Uterus (tissue), 2 donors: ENCODE measurements around the gene RGS6.

Source experiments
- CTCF ChIP-seq, 4 experiments: fragments of 200-600 bp in 2 of 4; fragments of 450-650 bp in 2 of 4; sonication (generic) in 2 of 4; IDR thresholded peaks; one replicate each; pipeline ENCODE4 v1.5.1; 2016 to 2019; ENCODE audit warnings: antibody characterized with exemption in 4 of 4, mild to moderate bottlenecking in 2 of 4, moderate library complexity in 1 of 4
- POLR2A ChIP-seq, 2 donors: fragments of 450-650 bp; IDR thresholded peaks; one replicate each; pipeline ENCODE4 v1.6.1; 2016; ENCODE audit warnings: antibody characterized with exemption in 2 of 2, mild to moderate bottlenecking in 1 of 2, moderate library complexity in 1 of 2

GRCh38 chr14:72247896-72248465 is 315.8 kb downstream of the RGS6 start:
- no peak for TF ChIP-seq POLR2A (IDR thresholded peaks at IDR 0.05)
- TF ChIP-seq CTCF (IDR thresholded peaks at IDR 0.05) = no peak
